Caki2 (cell line): ENCODE results near the gene SEL1L3. TPM values are rescaled to one million over a fixed set of nuclear protein-coding genes. Genes with fewer than 3 reads are reported as not detected.

ENCODE experiments used
- DNase-seq: peaks from one replicate; pipeline ENCODE4 v3.0.0-alpha.2; 2015; ENCODE audit warnings: low read depth
- in situ Hi-C: cut with HindIII; loops from 2 replicates; pipeline ENCODE4 v1.10.0; 2016; ENCODE audit warnings: low sequenced_read_pairs, low pct_unique_long_range_greater_than_20kb, mixed read lengths
- total RNA-seq: library from RNA; depleted of rRNA; stranded (reverse); fragments of >200 nt; shearing (Covaris generic); gene quantifications from 2 replicates; pipeline ENCODE4 v1.2.3, GENCODE V29; 2014; ENCODE audit warnings: low replicate concordance

Gene SEL1L3
- total RNA-seq, 1 experiment from 2014 or later: 124 TPM

GRCh38 chr4:25834411-25835107 lies 28.2 kb downstream of the SEL1L3 start:
- in situ Hi-C loops: no loop called here

GRCh38 chr4:25830548-25830947 lies 32.2 kb downstream of the SEL1L3 start:
- DNase-seq: no peak
- in situ Hi-C loops: no loop called here

More at GRCh38 chr4:25834411-25835107, 28.2 kb downstream of the SEL1L3 start:
- no peak for DNase-seq

GRCh38 chr4:25827897-25828296 lies 34.9 kb downstream of the SEL1L3 start:
- in situ Hi-C loops: no loop called here
- DNase-seq: no peak

- DNase-seq: no peak
- in situ Hi-C loops: no loop called here
Measured at GRCh38 chr4:25827373-25827772, 35.4 kb downstream of the SEL1L3 start.

- DNase-seq: no peak
- in situ Hi-C loops: no loop called here
Measured at GRCh38 chr4:25826074-25826752, 36.6 kb downstream of the SEL1L3 start.

GRCh38 chr4:25823632-25824031 lies 39.2 kb downstream of the SEL1L3 start:
- in situ Hi-C loops: no loop called here

GRCh38 chr4:25821899-25822298 lies 40.9 kb downstream of the SEL1L3 start:
- DNase-seq: no peak
- in situ Hi-C loops: no loop called here

More at GRCh38 chr4:25823632-25824031, 39.2 kb downstream of the SEL1L3 start:
- DNase-seq: no peak

GRCh38 chr4:25821267-25821666 lies 41.5 kb downstream of the SEL1L3 start:
- in situ Hi-C loops: no loop called here
- no peak for DNase-seq

- in situ Hi-C loops: no loop called here
- DNase-seq: no peak
Measured at GRCh38 chr4:25818876-25819275, 43.9 kb downstream of the SEL1L3 start.

- in situ Hi-C loops: no loop called here
- no peak for DNase-seq
Measured at GRCh38 chr4:25818371-25818871, 44.4 kb downstream of the SEL1L3 start.

GRCh38 chr4:25817059-25817681 lies 45.6 kb downstream of the SEL1L3 start:
- in situ Hi-C loops: no loop called here
- DNase-seq: no peak

GRCh38 chr4:25816591-25817058 lies 46.2 kb downstream of the SEL1L3 start:
- in situ Hi-C loops: no loop called here
- no peak for DNase-seq

GRCh38 chr4:25815586-25815985 lies 47.2 kb downstream of the SEL1L3 start:
- no peak for DNase-seq

GRCh38 chr4:25814301-25815136 lies 48.3 kb downstream of the SEL1L3 start:
- DNase-seq: no peak
- in situ Hi-C loops: no loop called here

More at GRCh38 chr4:25815586-25815985, 47.2 kb downstream of the SEL1L3 start:
- in situ Hi-C loops: no loop called here

- DNase-seq: no peak
- in situ Hi-C loops: no loop called here
Measured at GRCh38 chr4:25813448-25814106, 49.2 kb downstream of the SEL1L3 start.

- in situ Hi-C loops: no loop called here
- no peak for DNase-seq
Measured at GRCh38 chr4:25811841-25812240, 50.9 kb downstream of the SEL1L3 start.

GRCh38 chr4:25811374-25811690 lies 51.5 kb downstream of the SEL1L3 start:
- in situ Hi-C loops: no loop called here

More at GRCh38 chr4:25811374-25811690, 51.5 kb downstream of the SEL1L3 start:
- DNase-seq: no peak
